SK-N-SH (cell line): ENCODE results near the gene TMTC4.

Source experiments
- CHD2 ChIP-seq: fragments of 150-350 bp; IDR thresholded peaks from 2 replicates; pipeline ENCODE4 v1.6.1; 2018; ENCODE audit warnings: low read length; ENCODE audit not compliant: partially characterized antibody
- EZH2phosphoT487 ChIP-seq: fragments of 200-600 bp; sonication (generic); IDR thresholded peaks from 2 replicates; pipeline ENCODE4 v1.6.1; 2017; ENCODE audit warnings: low read depth, mixed run types, mild to moderate bottlenecking, antibody characterized with exemption, moderate library complexity, borderline replicate concordance
- GATA2 ChIP-seq: sonication (generic); formaldehyde crosslinking; IDR thresholded peaks from 2 replicates; pipeline ENCODE4 v1.5.0; 2020; ENCODE audit warnings: mild to moderate bottlenecking, missing genetic modification reagents
- NFIC ChIP-seq: IDR thresholded peaks from 2 replicates; pipeline ENCODE4 v1.4.0; 2012; ENCODE audit warnings: borderline replicate concordance
- POLR2AphosphoS5 ChIP-seq: IDR thresholded peaks from 2 replicates; pipeline ENCODE4 v1.6.1; 2012; ENCODE audit warnings: low read depth, low read length
- RAD21 ChIP-seq: IDR thresholded peaks from 2 replicates; pipeline ENCODE4 v1.6.1; 2012; ENCODE audit warnings: mild to moderate bottlenecking, low read length
- SIN3A ChIP-seq: IDR thresholded peaks from 2 replicates; pipeline ENCODE4 v1.6.1; 2012; ENCODE audit warnings: low read depth, mild to moderate bottlenecking, low read length, moderate library complexity, borderline replicate concordance
- SMC3 ChIP-seq: IDR thresholded peaks from 2 replicates; pipeline ENCODE4 v1.6.1; 2012; ENCODE audit warnings: low read depth, low read length, improper control_type of control experiment
- TAF1 ChIP-seq: IDR thresholded peaks from 2 replicates; pipeline ENCODE4 v1.6.1; 2012; ENCODE audit warnings: low read depth, mild to moderate bottlenecking, low read length, moderate library complexity, borderline replicate concordance
- TCF12 ChIP-seq: IDR thresholded peaks from 2 replicates; pipeline ENCODE4 v1.4.0; 2012
- USF2 ChIP-seq: fragments of 150-350 bp; IDR thresholded peaks from 2 replicates; pipeline ENCODE4 v1.6.1; 2017; ENCODE audit warnings: antibody characterized with exemption, low read length, low read depth, borderline replicate concordance
- YY1 ChIP-seq: IDR thresholded peaks from 2 replicates; pipeline ENCODE4 v1.4.0; 2012; ENCODE audit warnings: low read depth, mild to moderate bottlenecking
- TF ChIP-seq, protein P1 (sequence below): fragments of 200-600 bp; sonication (generic); IDR thresholded peaks from 2 replicates; pipeline ENCODE4 v1.6.1; 2017; ENCODE audit warnings: antibody characterized with exemption, mild to moderate bottlenecking, moderate library complexity
- TF ChIP-seq, protein P2 (sequence below): IDR thresholded peaks from 2 replicates; pipeline ENCODE4 v1.4.0; 2012; ENCODE audit warnings: low read depth, borderline replicate concordance

DNA sequence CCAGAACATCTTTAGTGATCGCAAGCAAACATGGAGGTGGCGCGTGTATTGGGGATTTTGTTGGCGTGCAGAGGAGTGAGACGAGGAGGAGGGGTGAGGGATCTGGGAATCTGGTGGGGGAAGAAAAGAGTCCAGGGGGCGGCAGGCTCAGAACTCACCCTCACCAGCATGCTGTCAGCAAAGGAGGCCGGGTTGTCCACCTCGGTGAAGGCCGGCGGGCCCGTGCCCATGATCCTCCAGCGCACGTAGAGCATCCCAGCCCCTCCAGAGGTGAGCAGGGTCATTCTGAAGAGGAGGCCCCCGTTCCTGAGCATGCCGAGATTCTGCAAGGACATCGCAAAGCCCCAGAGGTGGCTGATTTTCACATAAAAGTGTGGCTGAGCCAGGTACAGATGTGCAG lies 37.2 kb downstream of the TMTC4 start:
- TF ChIP-seq, protein P1, sequence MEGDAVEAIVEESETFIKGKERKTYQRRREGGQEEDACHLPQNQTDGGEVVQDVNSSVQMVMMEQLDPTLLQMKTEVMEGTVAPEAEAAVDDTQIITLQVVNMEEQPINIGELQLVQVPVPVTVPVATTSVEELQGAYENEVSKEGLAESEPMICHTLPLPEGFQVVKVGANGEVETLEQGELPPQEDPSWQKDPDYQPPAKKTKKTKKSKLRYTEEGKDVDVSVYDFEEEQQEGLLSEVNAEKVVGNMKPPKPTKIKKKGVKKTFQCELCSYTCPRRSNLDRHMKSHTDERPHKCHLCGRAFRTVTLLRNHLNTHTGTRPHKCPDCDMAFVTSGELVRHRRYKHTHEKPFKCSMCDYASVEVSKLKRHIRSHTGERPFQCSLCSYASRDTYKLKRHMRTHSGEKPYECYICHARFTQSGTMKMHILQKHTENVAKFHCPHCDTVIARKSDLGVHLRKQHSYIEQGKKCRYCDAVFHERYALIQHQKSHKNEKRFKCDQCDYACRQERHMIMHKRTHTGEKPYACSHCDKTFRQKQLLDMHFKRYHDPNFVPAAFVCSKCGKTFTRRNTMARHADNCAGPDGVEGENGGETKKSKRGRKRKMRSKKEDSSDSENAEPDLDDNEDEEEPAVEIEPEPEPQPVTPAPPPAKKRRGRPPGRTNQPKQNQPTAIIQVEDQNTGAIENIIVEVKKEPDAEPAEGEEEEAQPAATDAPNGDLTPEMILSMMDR, result no peak
- TF ChIP-seq, protein P2, sequence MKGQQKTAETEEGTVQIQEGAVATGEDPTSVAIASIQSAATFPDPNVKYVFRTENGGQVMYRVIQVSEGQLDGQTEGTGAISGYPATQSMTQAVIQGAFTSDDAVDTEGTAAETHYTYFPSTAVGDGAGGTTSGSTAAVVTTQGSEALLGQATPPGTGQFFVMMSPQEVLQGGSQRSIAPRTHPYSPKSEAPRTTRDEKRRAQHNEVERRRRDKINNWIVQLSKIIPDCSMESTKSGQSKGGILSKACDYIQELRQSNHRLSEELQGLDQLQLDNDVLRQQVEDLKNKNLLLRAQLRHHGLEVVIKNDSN, result no peak
- TF ChIP-seq EZH2phosphoT487 (no peak), CHD2 (no peak), RAD21 (no peak), GATA2 (CRISPR knock-in tag) (no peak), TAF1 (no peak), NFIC (no peak), USF2 (no peak), POLR2AphosphoS5 (no peak), YY1 (no peak), TCF12 (no peak), SMC3 (no peak), SIN3A (no peak)
